Heart right ventricle (tissue), 16 donors: ENCODE results near the gene SELENON. TPM values are rescaled to one million over a fixed set of nuclear protein-coding genes. Genes with fewer than 3 reads are reported as not detected.

Experiments used
- ATAC-seq, 8 donors: fragments of 200-7000 bp; cut with Tn5 transposase; one replicate each; pipeline ENCODE4 v1.9.1; 2020; ENCODE audit warnings: mild to moderate bottlenecking in 8 of 8, moderate library complexity in 8 of 8, moderate number of reproducible peaks in 1 of 8
- DNase-seq, 2 donors: peaks; one replicate each; pipeline ENCODE4 v3.0.0-alpha.2; 2020
- H3K27ac ChIP-seq, 10 donors: fragments of 200-600 bp; sonication (generic) in 2 of 10; one replicate each; pipeline versions ENCODE4 v1.5.0 to v1.8.0; 2020 to 2022; ENCODE audit warnings: mild to moderate bottlenecking in 3 of 10
- H3K27me3 ChIP-seq, 7 donors: fragments of 200-600 bp; one replicate each; pipeline ENCODE4 v1.8.0; 2021 to 2022; ENCODE audit warnings: mild to moderate bottlenecking in 2 of 7
- H3K36me3 ChIP-seq, 9 donors: fragments of 200-600 bp; sonication (generic) in 1 of 9; one replicate each; pipeline versions ENCODE4 v1.5.0 to v1.8.0; 2020 to 2022; ENCODE audit warnings: mild to moderate bottlenecking in 2 of 9
- H3K4me1 ChIP-seq, 9 donors: fragments of 200-600 bp; sonication (generic) in 1 of 9; one replicate each; pipeline versions ENCODE4 v1.5.0 to v1.8.0; 2020 to 2022; ENCODE audit warnings: mild to moderate bottlenecking in 4 of 9
- H3K4me3 ChIP-seq, 10 donors: fragments of 200-600 bp; sonication (generic) in 2 of 10; one replicate each; pipeline versions ENCODE4 v1.5.0 to v1.8.0; 2020 to 2022; ENCODE audit warnings: mild to moderate bottlenecking in 7 of 10, moderate library complexity in 2 of 10
- H3K9me3 ChIP-seq, 11 donors: fragments of 200-600 bp in 10 of 11; sonication (generic) in 2 of 11; one replicate each; pipeline versions ENCODE4 v1.5.0 to v1.8.0; 2013 to 2022; ENCODE audit warnings: mild to moderate bottlenecking in 2 of 11, control low read depth in 1 of 11, moderate library complexity in 1 of 11
- WGBS, 2 donors: extraction: QIAGEN DNeasy Blood & Tissue Kit; methylation state at CpG; one replicate each; pipeline ENCODE4 v1.1.7; 2013; ENCODE audit warnings: inconsistent platforms in 1 of 2; 5-methylcytosine and 5-hydroxymethylcytosine counted together
- intact Hi-C, 10 donors: fragments of 100-400 bp; cut with DNase I; formaldehyde crosslinking; loops; one replicate each; pipeline versions ENCODE4 v1.11.1 to v1.14.2; 2022
- polyA plus RNA-seq, 2 donors: library from polyadenylated mRNA; stranded (reverse); fragments of 200-250 nt; gene quantifications; one replicate each; pipeline ENCODE4 v1.2.3, GENCODE V29; 2013
- total RNA-seq, 10 donors: library from RNA; stranded (reverse); fragmentation: NEBNext Ultra II Directional in 3 of 10; extraction: Animal tissue kit (Norgen Biotek cat#: 25700) in 3 of 10; gene quantifications; one replicate each; pipeline versions ENCODE4 v1.2.1 to v1.2.4, GENCODE V29; 2021 to 2023
- TF ChIP-seq, protein P1 (sequence below), 9 donors: fragments of 200-600 bp; sonication (generic) in 2 of 9; IDR thresholded peaks; one replicate each; pipeline versions ENCODE4 v1.5.0 to v1.8.0; 2021 to 2022; ENCODE audit warnings: antibody characterized with exemption in 9 of 9, mild to moderate bottlenecking in 5 of 9, moderate library complexity in 1 of 9
- donor health status: Arrhythmogenic right ventricular cardiomyopathy.
- donor health status: ischemic (EF 13 %, LVEDD 7.1; RV severe dilation, severe dysfunction).
- donor health status: healthy with polysubstance abuse.
- donor health status: DM: no; HTN: yes; CAD: no.
- donor health status: DM: no; HTN: no; CAD: no.
- donor health status: ischemic (EF 25% LVEDD 6.9; RV normal size, moderate dysfunction).
- donor health status: ischemic (EF 25% LVEDD 5.7; RV mildly dilated, moderate dysfunction).
- donor health status: healthy.
- donor health status: DM: yes; HTN: yes; CAD: no.
- donor health status: Ischemic cardiomyopathy.
- donor health status: ischemic (EF 35%, LVEDD 5.7; RV mildly dilated, moderate dysfunction).
- donor health status: nonischemic (EF 11% LVEDD 7.7; RV severe dilation, severe dysfunction).
- donor health status: DM: yes; HTN: yes; CAD: no.
- donor health status: PGD.
- donor health status: ischemic (EF 29% LVEDD 5.4; RV normal size, mild dysfunction).
- donor health status: nonischemic (EF 23%, LVEDD 6.1; RV moderate dilation, normal function).

The SELENON gene
- total and polyA plus RNA-seq, 12 donors: 32.5 to 75.1 (median 44.5) TPM

DNA sequence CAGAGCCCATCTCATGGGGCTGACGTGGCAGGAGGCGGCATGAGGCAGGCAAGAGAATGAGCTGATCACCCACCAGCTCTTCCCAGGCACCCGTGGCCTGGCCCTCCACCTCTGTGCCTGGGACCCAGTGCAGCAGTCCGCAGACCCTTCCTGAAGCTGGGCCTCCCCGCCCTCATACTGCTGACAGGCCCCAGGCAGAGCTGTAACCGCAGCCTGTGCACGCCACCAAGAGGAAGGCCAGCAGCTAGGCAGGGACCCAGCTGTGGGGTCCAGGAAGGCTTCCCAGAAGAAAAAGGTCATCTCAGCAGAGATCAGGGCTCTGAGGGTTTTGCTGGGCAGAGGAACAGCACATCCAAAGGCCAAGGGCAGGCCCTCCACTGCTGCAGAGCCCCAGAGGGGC is 9.9 kb downstream of the SELENON start:
- 91 to 92% methylated on average over 7 of the region's 7 CpGs for WGBS, 2 donors
- Histone ChIP-seq H3K9me3 (no peaks in the 10 kb centered on the region), H3K4me1 (peaks cover 14 to 64% (median 48%) of the 10 kb centered on the region in 9 donors), H3K27ac (peak overlapping the region in 1 of 10 donors; percentile 41), H3K27me3 (no peaks in the 10 kb centered on the region), H3K4me3 (no peak overlapping the region), H3K36me3 (peaks cover 0 to 94% (median 44%) of the 10 kb centered on the region in 9 donors)
- DNase-seq: no peak
- intact Hi-C loops: loop anchor here in 6 of 10 donors (5.0 to 10.0 kb wide), 7 partner anchors 203 to 575 kb away; partner anchors contain the start of genes SYF2 (in 2 of the 6) and RSRP1 (in 1 of the 6)
- TF ChIP-seq, protein P1, sequence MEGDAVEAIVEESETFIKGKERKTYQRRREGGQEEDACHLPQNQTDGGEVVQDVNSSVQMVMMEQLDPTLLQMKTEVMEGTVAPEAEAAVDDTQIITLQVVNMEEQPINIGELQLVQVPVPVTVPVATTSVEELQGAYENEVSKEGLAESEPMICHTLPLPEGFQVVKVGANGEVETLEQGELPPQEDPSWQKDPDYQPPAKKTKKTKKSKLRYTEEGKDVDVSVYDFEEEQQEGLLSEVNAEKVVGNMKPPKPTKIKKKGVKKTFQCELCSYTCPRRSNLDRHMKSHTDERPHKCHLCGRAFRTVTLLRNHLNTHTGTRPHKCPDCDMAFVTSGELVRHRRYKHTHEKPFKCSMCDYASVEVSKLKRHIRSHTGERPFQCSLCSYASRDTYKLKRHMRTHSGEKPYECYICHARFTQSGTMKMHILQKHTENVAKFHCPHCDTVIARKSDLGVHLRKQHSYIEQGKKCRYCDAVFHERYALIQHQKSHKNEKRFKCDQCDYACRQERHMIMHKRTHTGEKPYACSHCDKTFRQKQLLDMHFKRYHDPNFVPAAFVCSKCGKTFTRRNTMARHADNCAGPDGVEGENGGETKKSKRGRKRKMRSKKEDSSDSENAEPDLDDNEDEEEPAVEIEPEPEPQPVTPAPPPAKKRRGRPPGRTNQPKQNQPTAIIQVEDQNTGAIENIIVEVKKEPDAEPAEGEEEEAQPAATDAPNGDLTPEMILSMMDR (IDR thresholded peaks at IDR 0.05): no peak
- ATAC-seq: no peak

DNA sequence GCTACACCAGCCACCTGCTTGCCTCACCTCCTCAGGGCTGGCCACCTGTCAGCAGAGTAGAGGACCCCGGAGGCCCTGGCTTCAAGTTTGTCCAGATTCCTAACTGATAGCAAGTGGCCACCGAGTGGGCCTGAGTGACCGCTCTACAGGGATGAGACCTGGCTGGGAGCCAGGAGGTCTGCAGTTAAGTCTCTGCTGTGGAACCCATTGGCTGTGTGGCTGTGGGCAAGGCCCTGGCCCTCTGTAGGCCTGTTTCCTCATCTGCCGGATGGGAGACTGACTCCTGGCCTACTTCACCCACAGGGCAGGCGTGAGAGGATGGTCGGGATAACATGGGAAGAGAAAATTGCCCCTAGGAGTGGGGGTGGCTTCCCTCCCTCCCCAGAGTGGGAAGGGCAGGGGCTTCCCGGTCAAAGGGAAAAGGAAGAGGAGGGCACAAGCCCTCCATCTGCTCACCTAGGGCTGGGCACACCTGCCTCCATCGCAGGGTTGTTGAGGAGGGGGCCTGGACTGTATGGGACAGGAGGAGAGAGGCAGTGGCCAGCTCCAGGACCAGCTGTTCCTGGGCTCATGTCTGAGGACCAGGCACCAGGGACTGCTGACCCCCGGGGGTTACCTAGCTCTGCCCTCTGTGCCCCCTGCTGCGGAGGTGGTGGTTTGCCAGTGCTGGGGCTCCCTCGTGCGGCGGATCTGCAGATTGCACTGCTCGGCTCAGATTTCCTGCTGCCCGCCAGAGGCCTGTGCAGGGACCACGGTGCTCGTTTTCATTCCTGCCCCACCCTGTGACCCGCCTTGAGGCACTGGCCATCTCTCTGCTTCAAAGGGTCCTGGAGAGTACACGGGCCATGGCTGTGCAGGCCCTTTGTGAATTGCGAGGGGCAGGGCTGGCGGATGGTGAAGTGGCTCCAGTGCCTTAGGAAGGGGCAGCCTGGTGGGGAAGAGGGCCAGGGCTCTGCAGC is 10.6 kb downstream of the SELENON start:
- Histone ChIP-seq H3K36me3 (peaks cover 0 to 94% (median 51%) of the 10 kb centered on the region in 9 donors), H3K27me3 (no peaks in the 10 kb centered on the region), H3K9me3 (no peaks in the 10 kb centered on the region), H3K4me3 (no peak overlapping the region), H3K4me1 (peaks cover 9 to 57% (median 41%) of the 10 kb centered on the region in 9 donors), H3K27ac (peak overlapping the region in 2 of 10 donors; percentile 15 to 41)
- intact Hi-C loops: loop anchor here in 6 of 10 donors (5.0 to 10.0 kb wide), 6 partner anchors 203 to 576 kb away; partner anchors contain the start of genes SYF2 (in 2 of the 6) and RSRP1 (in 1 of the 6)
- TF ChIP-seq, protein P1 (IDR thresholded peaks at IDR 0.05): peak; percentile 82 to 95 (median 93)
- 36 to 40% methylated on average over 21 of the region's 21 CpGs for WGBS, 2 donors
- peak; percentile 58 to 81 for DNase-seq
- peak; percentile 39 to 72 (median 58) for ATAC-seq

DNA sequence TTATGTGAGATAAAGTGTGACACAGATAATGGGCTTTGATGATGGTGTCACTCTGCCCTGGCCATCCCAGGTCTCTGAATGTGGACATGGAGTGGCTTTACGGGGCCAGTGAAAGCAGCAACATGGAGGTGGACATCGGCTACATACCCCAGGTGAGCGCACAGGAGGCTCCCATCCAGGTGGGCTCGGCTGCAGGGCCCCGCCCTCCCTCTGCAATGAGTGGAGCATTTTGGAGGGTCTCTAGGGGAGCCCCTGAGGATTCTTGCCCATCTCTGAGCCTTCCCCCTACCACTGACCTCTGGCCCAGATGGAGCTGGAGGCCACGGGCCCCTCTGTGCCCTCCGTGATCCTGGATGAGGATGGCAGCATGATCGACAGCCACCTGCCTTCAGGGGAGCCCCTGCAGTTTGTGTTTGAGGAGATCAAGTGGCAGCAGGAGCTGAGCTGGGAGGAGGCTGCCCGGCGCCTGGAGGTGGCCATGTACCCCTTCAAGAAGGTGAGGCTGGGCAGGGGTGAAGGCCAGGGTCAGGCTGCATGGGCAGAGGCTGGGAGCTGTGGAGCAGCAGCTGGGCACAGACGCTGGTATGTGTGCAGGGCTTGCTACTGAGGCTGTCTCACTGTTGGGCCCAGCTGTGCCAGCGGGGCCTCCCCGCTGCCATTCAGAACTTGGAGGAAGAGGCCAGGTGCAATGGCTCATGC is 11.5 kb downstream of the SELENON start:
- TF ChIP-seq, protein P1 (IDR thresholded peaks at IDR 0.05): no peak
- Histone ChIP-seq H3K27me3 (no peaks in the 10 kb centered on the region), H3K4me3 (no peak overlapping the region), H3K4me1 (peaks cover 4 to 48% (median 32%) of the 10 kb centered on the region in 9 donors), H3K27ac (no peak overlapping the region), H3K9me3 (no peaks in the 10 kb centered on the region), H3K36me3 (peaks cover 0 to 96% (median 53%) of the 10 kb centered on the region in 9 donors)
- intact Hi-C loops: loop anchor here in 6 of 10 donors (5.0 to 10.0 kb wide), 6 partner anchors 204 to 577 kb away; partner anchors contain the start of genes SYF2 (in 2 of the 6) and RSRP1 (in 1 of the 6)
- ATAC-seq: no peak
- 93 to 95% methylated on average over 13 of the region's 13 CpGs for WGBS, 2 donors
- no peak for DNase-seq
